ENCODE measurements around the gene KDM4B.

Gene KDM4B

DNA sequence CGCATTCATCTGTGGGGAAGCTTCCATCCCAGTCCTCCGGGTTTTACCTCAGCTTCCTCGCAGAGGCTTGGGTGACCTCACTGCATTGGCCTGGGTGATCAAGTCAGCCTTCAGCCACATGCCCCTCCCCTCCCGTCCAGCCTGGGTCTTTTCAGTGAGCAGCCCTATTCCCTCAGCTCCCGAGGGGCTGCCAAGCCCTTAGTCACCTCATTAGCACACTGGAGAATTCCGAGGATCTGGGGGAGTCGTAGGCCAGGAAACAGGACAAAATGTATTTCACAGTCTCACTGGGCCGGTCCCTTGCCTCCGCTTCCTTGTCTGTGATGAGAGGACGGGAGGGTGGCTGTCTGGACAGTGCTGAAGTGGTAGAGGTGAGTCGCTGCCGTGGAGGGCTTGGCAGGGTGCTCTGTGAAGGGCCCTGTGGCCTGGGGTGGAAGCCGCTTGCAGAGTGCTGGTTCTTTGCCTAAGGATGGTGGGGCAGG lies 19.9 kb downstream of the KDM4B start:
- Histone ChIP-seq H3K9me3 (ENCODE audit: control extremely low read depth in 1 of 5, control insufficient read depth in 4 of 5, insufficient read depth in 2 of 5, low read depth in 1 of 5, low read length in 4 of 5) (peaks cover 0 to 16% (median 0%) of the 10 kb centered on the region in 5 experiments), H3K36me3 (ENCODE audit: control insufficient read depth in 4 of 4, insufficient read depth in 4 of 4, low read length in 3 of 4) (peaks cover 0 to 12% (median 2%) of the 10 kb centered on the region in 4 experiments), H3K27me3 (replicated peaks in 2 of 5; ENCODE audit: control insufficient read depth in 4 of 5, insufficient read depth in 5 of 5, low read length in 4 of 5) (no peaks in the 10 kb centered on the region), H3K4me1 (ENCODE audit: control extremely low read depth in 1 of 4, control insufficient read depth in 4 of 4, insufficient read depth in 4 of 4, low read length in 3 of 4) (peaks cover 0 to 6% (median 0%) of the 10 kb centered on the region in 4 experiments), H3K4me3 (ENCODE audit: control insufficient read depth in 1 of 7, extremely low read depth in 1 of 7, insufficient read depth in 4 of 7, low read depth in 2 of 7, low read length in 6 of 7) (no peak overlapping the region), H3K27ac (ENCODE audit: insufficient read depth in 1 of 2, low read depth in 1 of 2, low read length in 2 of 2, poor library complexity in 1 of 2, severe bottlenecking in 2 of 2) (no peak overlapping the region)
- DNase-seq: no peak
- ChIA-PET CTCF (interaction anchor here (1.3 kb wide), 1 partner anchor 12 kb away, joined by 4 read pairs; no protein-coding TSS in a partner anchor), POLR2A (no interaction called here)
- 95% methylated on average over 11 of the region's 13 CpGs for WGBS (ENCODE audit: insufficient coverage)

DNA sequence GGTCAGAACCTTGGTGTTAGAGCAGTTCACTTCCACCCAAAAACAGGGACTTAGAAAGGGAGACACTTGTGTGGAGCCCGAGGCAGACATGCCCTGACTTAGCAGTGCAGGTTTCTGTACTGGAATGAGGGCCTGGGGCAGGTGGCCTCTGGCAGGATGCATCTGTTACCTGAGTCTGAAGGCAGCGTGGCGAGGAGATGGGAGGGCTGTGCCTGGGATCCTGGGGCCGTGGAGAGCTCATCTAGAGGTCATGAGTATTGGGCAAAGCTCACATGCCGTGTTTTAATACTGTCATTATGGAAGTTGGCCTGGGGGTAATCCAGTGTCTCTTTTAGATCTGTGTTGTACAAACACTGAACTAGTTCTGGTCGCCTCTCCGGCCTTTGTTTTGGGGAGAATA lies 21.4 kb downstream of the KDM4B start:
- H3K4me1 ChIP-seq (ENCODE audit: control extremely low read depth in 1 of 4, control insufficient read depth in 4 of 4, insufficient read depth in 4 of 4, low read length in 3 of 4): peaks cover 0 to 6% (median 0%) of the 10 kb centered on the region in 4 experiments
- no peak for DNase-seq
- POLR2A ChIA-PET: no interaction called here
- H3K27me3 ChIP-seq (replicated peaks in 2 of 5; ENCODE audit: control insufficient read depth in 4 of 5, insufficient read depth in 5 of 5, low read length in 4 of 5): no peaks in the 10 kb centered on the region
- no peak overlapping the region for H3K27ac ChIP-seq (ENCODE audit: insufficient read depth in 1 of 2, low read depth in 1 of 2, low read length in 2 of 2, poor library complexity in 1 of 2, severe bottlenecking in 2 of 2)
- H3K36me3 ChIP-seq (ENCODE audit: control insufficient read depth in 4 of 4, insufficient read depth in 4 of 4, low read length in 3 of 4): peaks cover 0 to 12% (median 2%) of the 10 kb centered on the region in 4 experiments
- H3K4me3 ChIP-seq (ENCODE audit: control insufficient read depth in 1 of 7, extremely low read depth in 1 of 7, insufficient read depth in 4 of 7, low read depth in 2 of 7, low read length in 6 of 7): no peak overlapping the region
- CTCF ChIA-PET: interaction anchor here (0.6 to 1.5 kb wide), 2 partner anchors 11 to 40 kb away, joined by 3 read pairs; no protein-coding TSS in a partner anchor
- WGBS (ENCODE audit: insufficient coverage): 72% methylated on average over 5 of the region's 7 CpGs
- H3K9me3 ChIP-seq (ENCODE audit: control extremely low read depth in 1 of 5, control insufficient read depth in 4 of 5, insufficient read depth in 2 of 5, low read depth in 1 of 5, low read length in 4 of 5): peaks cover 0 to 16% (median 0%) of the 10 kb centered on the region in 5 experiments

DNA sequence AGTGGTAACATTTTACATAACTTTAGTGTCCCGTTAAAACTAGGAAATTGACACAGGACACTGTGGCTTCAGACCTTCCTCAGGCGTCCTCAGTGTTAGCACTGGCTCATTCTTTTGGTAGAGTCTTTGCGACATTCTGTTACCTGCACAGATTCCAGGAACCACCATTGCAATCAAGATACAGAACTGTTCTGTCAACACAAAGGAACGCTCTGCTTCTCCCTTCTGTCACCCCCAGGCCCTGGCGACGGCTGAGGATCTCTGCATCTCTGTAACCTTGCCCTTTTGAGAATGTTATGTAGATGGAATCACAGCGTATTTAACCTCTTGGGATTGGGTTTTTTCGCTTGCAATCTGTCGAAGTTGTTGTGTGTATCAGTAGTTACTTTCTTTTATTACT lies 22.6 kb downstream of the KDM4B start:
- no peak overlapping the region for H3K27ac ChIP-seq (ENCODE audit: insufficient read depth in 1 of 2, low read depth in 1 of 2, low read length in 2 of 2, poor library complexity in 1 of 2, severe bottlenecking in 2 of 2)
- WGBS (ENCODE audit: insufficient coverage): 98% methylated on average over 8 of the region's 9 CpGs
- H3K9me3 ChIP-seq (ENCODE audit: control extremely low read depth in 1 of 5, control insufficient read depth in 4 of 5, insufficient read depth in 2 of 5, low read depth in 1 of 5, low read length in 4 of 5): peaks cover 0 to 16% (median 0%) of the 10 kb centered on the region in 5 experiments
- no peak overlapping the region for H3K4me3 ChIP-seq (ENCODE audit: control insufficient read depth in 1 of 7, extremely low read depth in 1 of 7, insufficient read depth in 4 of 7, low read depth in 2 of 7, low read length in 6 of 7)
- peaks cover 0 to 15% (median 3%) of the 10 kb centered on the region in 4 experiments for H3K36me3 ChIP-seq (ENCODE audit: control insufficient read depth in 4 of 4, insufficient read depth in 4 of 4, low read length in 3 of 4)
- CTCF ChIA-PET: no interaction called here
- DNase-seq: no peak
- peaks cover 0 to 6% (median 0%) of the 10 kb centered on the region in 4 experiments for H3K4me1 ChIP-seq (ENCODE audit: control extremely low read depth in 1 of 4, control insufficient read depth in 4 of 4, insufficient read depth in 4 of 4, low read length in 3 of 4)
- H3K27me3 ChIP-seq (replicated peaks in 2 of 5; ENCODE audit: control insufficient read depth in 4 of 5, insufficient read depth in 5 of 5, low read length in 4 of 5): no peaks in the 10 kb centered on the region
- POLR2A ChIA-PET: no interaction called here

DNA sequence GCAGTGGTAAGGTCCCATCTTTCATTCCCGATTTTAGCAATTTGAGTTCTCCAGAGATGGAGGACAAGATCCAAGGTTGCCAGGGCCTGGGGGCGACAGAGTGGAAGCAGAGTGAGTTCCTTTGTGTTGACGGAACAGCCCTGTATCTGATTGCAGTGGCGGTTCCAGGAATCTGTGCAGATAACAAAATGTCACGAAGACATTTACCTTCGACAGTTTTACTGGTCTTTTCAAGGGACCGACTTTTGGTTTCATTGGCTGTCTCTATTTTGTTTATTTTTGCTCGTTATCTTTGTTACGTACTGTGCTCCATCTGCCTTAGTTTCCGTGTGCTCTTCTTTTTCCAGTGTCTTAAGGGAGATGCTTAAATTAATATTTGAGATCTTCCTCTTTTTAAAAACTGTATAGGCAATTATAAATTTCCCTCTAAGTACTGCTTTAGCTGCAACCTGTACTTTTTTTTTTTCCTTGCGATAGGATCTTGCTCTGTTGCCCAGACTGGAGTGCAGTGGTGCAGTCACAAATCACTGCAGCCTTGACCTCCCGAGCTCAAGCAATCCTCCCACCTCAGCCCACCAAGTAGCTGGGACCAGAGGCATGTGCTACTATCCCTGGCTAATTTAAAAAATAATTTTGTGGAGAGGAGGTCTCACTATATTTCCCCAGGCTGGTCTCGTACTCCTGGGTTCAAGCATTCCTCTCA lies 23.2 kb downstream of the KDM4B start:
- WGBS (ENCODE audit: insufficient coverage): 97% methylated on average over 8 of the region's 13 CpGs
- Histone ChIP-seq H3K4me3 (ENCODE audit: control insufficient read depth in 1 of 7, extremely low read depth in 1 of 7, insufficient read depth in 4 of 7, low read depth in 2 of 7, low read length in 6 of 7) (no peak overlapping the region), H3K9me3 (ENCODE audit: control extremely low read depth in 1 of 5, control insufficient read depth in 4 of 5, insufficient read depth in 2 of 5, low read depth in 1 of 5, low read length in 4 of 5) (peaks cover 0 to 16% (median 0%) of the 10 kb centered on the region in 5 experiments), H3K27ac (ENCODE audit: insufficient read depth in 1 of 2, low read depth in 1 of 2, low read length in 2 of 2, poor library complexity in 1 of 2, severe bottlenecking in 2 of 2) (no peak overlapping the region), H3K27me3 (replicated peaks in 2 of 5; ENCODE audit: control insufficient read depth in 4 of 5, insufficient read depth in 5 of 5, low read length in 4 of 5) (no peaks in the 10 kb centered on the region), H3K4me1 (ENCODE audit: control extremely low read depth in 1 of 4, control insufficient read depth in 4 of 4, insufficient read depth in 4 of 4, low read length in 3 of 4) (peaks cover 0 to 6% (median 0%) of the 10 kb centered on the region in 4 experiments), H3K36me3 (ENCODE audit: control insufficient read depth in 4 of 4, insufficient read depth in 4 of 4, low read length in 3 of 4) (peaks cover 0 to 21% (median 5%) of the 10 kb centered on the region in 4 experiments)
- CTCF ChIA-PET: interaction anchor here (0.6 kb wide), 1 partner anchor 1786 kb away, joined by 3 read pairs; no protein-coding TSS in a partner anchor
- POLR2A ChIA-PET: no interaction called here
- no peak for DNase-seq

DNA sequence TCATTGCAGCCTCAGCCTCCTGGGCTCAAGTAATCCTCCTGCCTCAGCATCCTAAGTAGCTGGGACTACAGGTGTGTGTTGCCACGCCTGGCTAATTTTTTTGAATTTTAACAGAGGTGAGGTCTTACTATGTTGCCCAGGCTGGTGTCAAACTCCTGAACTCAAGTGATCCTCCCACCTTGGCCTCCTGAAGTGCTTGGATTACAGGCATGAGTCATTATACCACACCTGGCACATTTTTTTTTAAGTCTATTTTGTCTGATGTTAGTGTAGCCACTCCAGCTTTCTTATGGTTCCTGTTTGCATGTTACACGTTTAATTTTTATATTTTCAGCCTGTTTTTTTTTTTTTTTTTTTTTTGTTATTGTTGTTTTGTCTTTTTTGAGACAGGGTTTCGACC lies 24.8 kb downstream of the KDM4B start:
- Histone ChIP-seq H3K9me3 (ENCODE audit: control extremely low read depth in 1 of 5, control insufficient read depth in 4 of 5, insufficient read depth in 2 of 5, low read depth in 1 of 5, low read length in 4 of 5) (peaks cover 0 to 16% (median 0%) of the 10 kb centered on the region in 5 experiments), H3K4me1 (ENCODE audit: control extremely low read depth in 1 of 4, control insufficient read depth in 4 of 4, insufficient read depth in 4 of 4, low read length in 3 of 4) (no peaks in the 10 kb centered on the region), H3K36me3 (ENCODE audit: control insufficient read depth in 4 of 4, insufficient read depth in 4 of 4, low read length in 3 of 4) (peaks cover 4 to 29% (median 8%) of the 10 kb centered on the region in 4 experiments), H3K27ac (ENCODE audit: insufficient read depth in 1 of 2, low read depth in 1 of 2, low read length in 2 of 2, poor library complexity in 1 of 2, severe bottlenecking in 2 of 2) (no peak overlapping the region), H3K4me3 (ENCODE audit: control insufficient read depth in 1 of 7, extremely low read depth in 1 of 7, insufficient read depth in 4 of 7, low read depth in 2 of 7, low read length in 6 of 7) (no peak overlapping the region), H3K27me3 (replicated peaks in 2 of 5; ENCODE audit: control insufficient read depth in 4 of 5, insufficient read depth in 5 of 5, low read length in 4 of 5) (no peaks in the 10 kb centered on the region)
- no peak for DNase-seq
- CTCF ChIA-PET: no interaction called here
- 100% methylated on average over 1 of the region's 3 CpGs for WGBS (ENCODE audit: insufficient coverage)
- POLR2A ChIA-PET: no interaction called here

DNA sequence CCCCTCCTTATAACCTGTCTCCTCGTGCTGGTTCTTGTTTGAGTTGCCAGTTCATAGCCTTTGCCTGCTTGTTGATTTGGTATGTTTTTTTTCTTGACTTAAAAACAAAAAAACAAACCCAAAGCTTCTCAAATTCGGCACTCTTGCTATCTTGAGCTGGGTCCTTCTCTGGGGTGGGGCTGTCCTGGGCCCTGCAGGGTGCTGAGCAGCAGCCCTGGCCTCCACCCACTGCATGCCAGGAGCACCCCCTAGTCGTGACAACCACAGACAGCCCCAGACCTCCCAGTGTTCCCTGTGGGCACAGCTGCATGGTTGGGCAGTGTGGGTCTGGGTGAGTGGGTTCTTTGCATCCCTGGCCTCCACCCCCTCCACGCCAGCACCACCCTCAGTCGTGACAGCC lies 27.8 kb downstream of the KDM4B start:
- CTCF ChIA-PET: interaction anchor here (0.5 to 0.6 kb wide), 2 partner anchors 31 to 103 kb away, joined by 3 read pairs; no protein-coding TSS in a partner anchor
- POLR2A ChIA-PET: no interaction called here
- peaks cover 0 to 14% (median 0%) of the 10 kb centered on the region in 5 experiments for H3K9me3 ChIP-seq (ENCODE audit: control extremely low read depth in 1 of 5, control insufficient read depth in 4 of 5, insufficient read depth in 2 of 5, low read depth in 1 of 5, low read length in 4 of 5)
- no peak overlapping the region for H3K27ac ChIP-seq (ENCODE audit: insufficient read depth in 1 of 2, low read depth in 1 of 2, low read length in 2 of 2, poor library complexity in 1 of 2, severe bottlenecking in 2 of 2)
- H3K36me3 ChIP-seq (ENCODE audit: control insufficient read depth in 4 of 4, insufficient read depth in 4 of 4, low read length in 3 of 4): peaks cover 2 to 29% (median 10%) of the 10 kb centered on the region in 4 experiments
- H3K27me3 ChIP-seq (replicated peaks in 2 of 5; ENCODE audit: control insufficient read depth in 4 of 5, insufficient read depth in 5 of 5, low read length in 4 of 5): no peaks in the 10 kb centered on the region
- H3K4me3 ChIP-seq (ENCODE audit: control insufficient read depth in 1 of 7, extremely low read depth in 1 of 7, insufficient read depth in 4 of 7, low read depth in 2 of 7, low read length in 6 of 7): no peak overlapping the region
- no peak for DNase-seq
- whole genome bisulfite sequencing (ENCODE audit: insufficient coverage): 95% methylated on average over 3 of the region's 5 CpGs
- no peaks in the 10 kb centered on the region for H3K4me1 ChIP-seq (ENCODE audit: control extremely low read depth in 1 of 4, control insufficient read depth in 4 of 4, insufficient read depth in 4 of 4, low read length in 3 of 4)

DNA sequence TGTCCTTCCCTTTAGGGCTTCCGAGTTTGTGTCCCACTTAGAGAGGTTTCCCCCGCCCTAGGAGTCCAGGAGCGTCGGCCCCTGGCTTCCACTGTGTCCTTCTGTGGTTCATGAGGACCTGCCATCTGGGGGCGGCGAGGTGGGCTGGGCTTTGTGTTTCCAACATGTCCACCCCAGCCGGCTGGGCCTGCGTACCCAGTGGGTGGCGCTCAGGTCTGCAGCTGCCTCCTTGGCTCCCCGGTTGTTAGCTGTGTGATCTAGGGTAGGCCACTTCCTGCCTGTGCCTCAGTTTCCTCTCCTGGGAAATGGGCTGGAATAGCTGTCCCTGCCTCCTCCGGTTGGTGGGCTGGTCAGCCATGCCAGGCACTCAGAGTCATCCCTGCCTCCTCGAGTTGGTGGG lies 28.4 kb downstream of the KDM4B start:
- no peaks in the 10 kb centered on the region for H3K4me1 ChIP-seq (ENCODE audit: control extremely low read depth in 1 of 4, control insufficient read depth in 4 of 4, insufficient read depth in 4 of 4, low read length in 3 of 4)
- no peak for DNase-seq
- WGBS (ENCODE audit: insufficient coverage): 97% methylated on average over 12 of the region's 12 CpGs
- POLR2A ChIA-PET: no interaction called here
- CTCF ChIA-PET: interaction anchor here (0.6 to 0.7 kb wide), 2 partner anchors 30 to 33 kb away, joined by 3 read pairs; no protein-coding TSS in a partner anchor
- H3K9me3 ChIP-seq (ENCODE audit: control extremely low read depth in 1 of 5, control insufficient read depth in 4 of 5, insufficient read depth in 2 of 5, low read depth in 1 of 5, low read length in 4 of 5): peaks cover 0 to 8% (median 0%) of the 10 kb centered on the region in 5 experiments
- peaks cover 2 to 25% (median 10%) of the 10 kb centered on the region in 4 experiments for H3K36me3 ChIP-seq (ENCODE audit: control insufficient read depth in 4 of 4, insufficient read depth in 4 of 4, low read length in 3 of 4)
- H3K4me3 ChIP-seq (ENCODE audit: control insufficient read depth in 1 of 7, extremely low read depth in 1 of 7, insufficient read depth in 4 of 7, low read depth in 2 of 7, low read length in 6 of 7): no peak overlapping the region
- H3K27ac ChIP-seq (ENCODE audit: insufficient read depth in 1 of 2, low read depth in 1 of 2, low read length in 2 of 2, poor library complexity in 1 of 2, severe bottlenecking in 2 of 2): no peak overlapping the region
- no peaks in the 10 kb centered on the region for H3K27me3 ChIP-seq (replicated peaks in 2 of 5; ENCODE audit: control insufficient read depth in 4 of 5, insufficient read depth in 5 of 5, low read length in 4 of 5)

Data from common myeloid progenitor, CD34-positive (primary cell).